ENCODE results near the gene SMYD3. TPM values are rescaled to one million over a fixed set of nuclear protein-coding genes. Genes with fewer than 3 reads are reported as not detected.

The SMYD3 gene
- total RNA-seq, 2 experiments from 2014 or later = 22.6 to 27.0 TPM

- peaks cover 10% of the 10 kb centered on the region for H3K4me1 Mint-ChIP-seq
- H3K36me3 Mint-ChIP-seq = no peaks in the 10 kb centered on the region
- DNase-seq = no peak
- no peak for ATAC-seq (ENCODE audit: low read depth)
- no peaks in the 10 kb centered on the region for H3K27me3 Mint-ChIP-seq
- no peak overlapping the region for H3K4me3 Mint-ChIP-seq
- H3K27ac Mint-ChIP-seq = no peak overlapping the region
- POLR2A ChIA-PET = no interaction called here
- H3K9me3 Mint-ChIP-seq = peaks cover 10% of the 10 kb centered on the region
Observed at GRCh38 chr1:246512230-246512629, 5.2 kb upstream of the SMYD3 start.

GRCh38 chr1:246511203-246511602 is 4.1 kb upstream of the SMYD3 start:
- Mint-ChIP-seq H3K4me1 (peaks cover 13% of the 10 kb centered on the region), H3K36me3 (peaks cover 3% of the 10 kb centered on the region), H3K27me3 (no peaks in the 10 kb centered on the region), H3K4me3 (no peak overlapping the region), H3K9me3 (peaks cover 8% of the 10 kb centered on the region), H3K27ac (no peak overlapping the region)
- ATAC-seq (ENCODE audit: low read depth) (no peak), DNase-seq (no peak)
- POLR2A ChIA-PET = no interaction called here

- no peaks in the 10 kb centered on the region for H3K27me3 Mint-ChIP-seq
- POLR2A ChIA-PET = no interaction called here
- H3K4me3 Mint-ChIP-seq = no peak overlapping the region
- peaks cover 20% of the 10 kb centered on the region for H3K4me1 Mint-ChIP-seq
- DNase-seq (no peak), ATAC-seq (ENCODE audit: low read depth) (no peak)
- H3K27ac Mint-ChIP-seq = no peak overlapping the region
- H3K36me3 Mint-ChIP-seq = peaks cover 3% of the 10 kb centered on the region
- peaks cover 5% of the 10 kb centered on the region for H3K9me3 Mint-ChIP-seq
Observed at GRCh38 chr1:246510147-246511030, 3.3 kb upstream of the SMYD3 start.

GRCh38 chr1:246508897-246509688 is 2.0 kb upstream of the SMYD3 start:
- H3K9me3 Mint-ChIP-seq = no peaks in the 10 kb centered on the region
- POLR2A ChIA-PET = interaction anchor here (3.4 kb wide), 1 partner anchor 18 kb away, joined by 20 read pairs; no protein-coding TSS in a partner anchor
- H3K4me1 Mint-ChIP-seq = peaks cover 19% of the 10 kb centered on the region
- H3K36me3 Mint-ChIP-seq = peaks cover 8% of the 10 kb centered on the region
- ATAC-seq (ENCODE audit: low read depth) (no peak), DNase-seq (no peak)
- no peak overlapping the region for H3K4me3 Mint-ChIP-seq
- no peaks in the 10 kb centered on the region for H3K27me3 Mint-ChIP-seq
- H3K27ac Mint-ChIP-seq = no peak overlapping the region

- Mint-ChIP-seq H3K4me3 (peak overlapping the region; percentile 92), H3K36me3 (peaks cover 8% of the 10 kb centered on the region), H3K4me1 (peaks cover 25% of the 10 kb centered on the region), H3K27me3 (no peaks in the 10 kb centered on the region), H3K27ac (peak overlapping the region; percentile 82), H3K9me3 (no peaks in the 10 kb centered on the region)
- DNase-seq (no peak), ATAC-seq (ENCODE audit: low read depth) (no peak)
- POLR2A ChIA-PET = interaction anchor here (0.9 to 3.4 kb wide), 4 partner anchors 21 to 64 kb away, joined by 3 to 20 read pairs (median 11); partner anchors contain the start of genes CNST and TFB2M
Observed at GRCh38 chr1:246506367-246506673, 759 bp downstream of the SMYD3 start.

DNA sequence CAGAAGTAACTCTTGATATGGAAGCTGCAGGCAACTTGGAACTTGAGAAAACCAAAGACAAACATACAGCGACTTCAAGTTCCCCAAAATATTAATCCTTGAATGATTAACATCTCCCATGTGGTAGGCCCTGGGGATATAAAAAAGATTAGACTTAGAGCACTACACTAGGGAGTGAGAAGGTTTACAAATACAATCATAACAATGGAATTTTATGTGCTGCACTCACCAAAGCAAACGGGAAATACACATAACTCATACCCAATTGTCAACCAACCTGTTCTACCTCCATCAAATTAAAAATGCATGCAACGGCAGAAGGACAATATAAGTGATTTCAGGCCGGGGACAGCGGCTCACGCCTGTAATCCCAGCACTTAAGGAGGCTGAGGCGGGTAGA is 3.7 kb downstream of the SMYD3 start:
- H3K27me3 Mint-ChIP-seq = no peaks in the 10 kb centered on the region
- POLR2A ChIA-PET = no interaction called here
- H3K36me3 Mint-ChIP-seq = peaks cover 8% of the 10 kb centered on the region
- no peaks in the 10 kb centered on the region for H3K9me3 Mint-ChIP-seq
- no peak overlapping the region for H3K4me3 Mint-ChIP-seq
- no peak for DNase-seq
- H3K4me1 Mint-ChIP-seq = peaks cover 28% of the 10 kb centered on the region
- H3K27ac Mint-ChIP-seq = no peak overlapping the region
- no peak for ATAC-seq (ENCODE audit: low read depth)

DNA sequence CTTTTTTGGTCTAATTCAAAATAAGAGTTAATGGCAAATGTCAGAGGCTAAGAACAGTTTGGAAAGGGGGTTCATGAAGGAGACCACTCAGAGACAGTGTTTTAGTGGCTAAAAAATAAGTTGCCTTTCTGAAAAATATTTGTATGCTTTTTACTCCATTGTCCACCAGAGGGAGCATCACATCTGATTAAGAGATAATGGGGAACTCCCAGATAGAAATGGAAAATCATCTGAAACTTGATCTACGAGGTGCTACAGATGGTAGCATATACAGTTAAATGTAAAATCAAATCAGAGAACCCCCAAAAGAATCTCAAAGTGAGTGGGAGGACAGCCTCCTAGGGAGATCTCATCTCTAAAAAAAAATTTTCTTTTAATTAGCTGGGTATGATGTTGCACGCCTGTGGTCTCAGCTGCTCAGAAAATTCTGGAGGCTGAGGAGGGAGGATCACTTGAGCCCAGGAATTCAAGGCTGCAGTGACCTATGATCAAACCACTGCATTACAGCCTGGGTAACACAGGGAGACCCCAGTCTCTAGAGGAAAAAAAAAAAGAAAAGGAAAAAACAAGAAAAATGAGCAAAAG is 9.7 kb downstream of the SMYD3 start:
- no peak overlapping the region for H3K27ac Mint-ChIP-seq
- H3K9me3 Mint-ChIP-seq = no peaks in the 10 kb centered on the region
- no peaks in the 10 kb centered on the region for H3K36me3 Mint-ChIP-seq
- POLR2A ChIA-PET = no interaction called here
- H3K27me3 Mint-ChIP-seq = no peaks in the 10 kb centered on the region
- no peak overlapping the region for H3K4me3 Mint-ChIP-seq
- ATAC-seq (ENCODE audit: low read depth) = peak; percentile 58
- peaks cover 13% of the 10 kb centered on the region for H3K4me1 Mint-ChIP-seq
- no peak for DNase-seq

DNA sequence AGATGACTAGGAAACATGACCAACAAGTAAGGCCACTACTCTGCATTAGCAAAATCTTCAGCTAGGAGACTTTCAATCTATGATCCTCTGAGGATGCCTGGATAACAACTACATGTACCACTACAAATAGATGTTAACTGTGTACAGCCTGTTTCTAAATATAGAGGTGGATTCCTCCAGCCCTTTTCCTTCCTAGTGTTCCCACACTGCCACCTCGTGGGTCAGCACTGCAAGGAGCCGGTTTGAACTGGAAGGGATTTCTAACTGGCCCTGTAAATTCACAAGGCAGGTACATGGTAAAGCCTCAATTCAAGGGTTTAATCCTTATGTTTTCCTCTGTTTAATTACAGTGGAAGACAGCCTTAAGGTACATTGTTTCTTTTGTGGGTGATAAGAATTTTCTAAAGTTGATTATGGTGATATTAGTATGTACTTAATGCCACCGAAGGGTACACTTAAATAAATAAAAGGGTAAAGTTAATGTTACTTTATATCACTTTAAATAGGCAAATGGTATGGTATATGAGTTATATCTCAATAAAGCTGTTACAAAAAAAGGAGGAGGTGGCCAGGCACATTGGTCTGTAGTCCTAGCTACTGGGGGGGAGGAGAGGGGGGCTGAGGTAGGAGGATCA is 14.4 kb downstream of the SMYD3 start:
- H3K9me3 Mint-ChIP-seq = no peaks in the 10 kb centered on the region
- POLR2A ChIA-PET = no interaction called here
- no peak overlapping the region for H3K4me3 Mint-ChIP-seq
- no peak for ATAC-seq (ENCODE audit: low read depth)
- DNase-seq = no peak
- H3K27ac Mint-ChIP-seq = no peak overlapping the region
- no peaks in the 10 kb centered on the region for H3K36me3 Mint-ChIP-seq
- peaks cover 5% of the 10 kb centered on the region for H3K4me1 Mint-ChIP-seq
- H3K27me3 Mint-ChIP-seq = no peaks in the 10 kb centered on the region

GRCh38 chr1:246491551-246492053 is 15.5 kb downstream of the SMYD3 start:
- POLR2A ChIA-PET = interaction anchor here (0.6 kb wide), 1 partner anchor 125 kb away, joined by 4 read pairs; no protein-coding TSS in a partner anchor
- no peak for ATAC-seq (ENCODE audit: low read depth)
- Mint-ChIP-seq H3K36me3 (peaks cover 1% of the 10 kb centered on the region), H3K4me1 (peaks cover 7% of the 10 kb centered on the region), H3K27ac (no peak overlapping the region), H3K27me3 (no peaks in the 10 kb centered on the region), H3K9me3 (no peaks in the 10 kb centered on the region), H3K4me3 (no peak overlapping the region)
- DNase-seq = no peak

- Mint-ChIP-seq H3K36me3 (peaks cover 1% of the 10 kb centered on the region), H3K4me3 (no peak overlapping the region), H3K27me3 (peaks cover 2% of the 10 kb centered on the region), H3K4me1 (peaks cover 7% of the 10 kb centered on the region), H3K9me3 (no peaks in the 10 kb centered on the region), H3K27ac (no peak overlapping the region)
- ATAC-seq (ENCODE audit: low read depth) (no peak), DNase-seq (no peak)
- POLR2A ChIA-PET = no interaction called here
Observed at GRCh38 chr1:246488674-246489073, 18.4 kb downstream of the SMYD3 start.

- Mint-ChIP-seq H3K27me3 (peaks cover 2% of the 10 kb centered on the region), H3K36me3 (peaks cover 1% of the 10 kb centered on the region), H3K27ac (no peak overlapping the region), H3K9me3 (no peaks in the 10 kb centered on the region), H3K4me1 (peaks cover 11% of the 10 kb centered on the region), H3K4me3 (peak overlapping the region; percentile 16)
- DNase-seq (no peak), ATAC-seq (ENCODE audit: low read depth) (no peak)
- POLR2A ChIA-PET = no interaction called here
Observed at GRCh38 chr1:246483569-246483933, 23.5 kb downstream of the SMYD3 start.

GRCh38 chr1:246482805-246483568 is 24.1 kb downstream of the SMYD3 start:
- POLR2A ChIA-PET = no interaction called here
- peak overlapping the region; percentile 16 for H3K4me3 Mint-ChIP-seq
- H3K27ac Mint-ChIP-seq = no peak overlapping the region
- peaks cover 11% of the 10 kb centered on the region for H3K4me1 Mint-ChIP-seq
- ATAC-seq (ENCODE audit: low read depth) (no peak), DNase-seq (no peak)
- H3K36me3 Mint-ChIP-seq = peaks cover 1% of the 10 kb centered on the region
- H3K27me3 Mint-ChIP-seq = peaks cover 2% of the 10 kb centered on the region
- no peaks in the 10 kb centered on the region for H3K9me3 Mint-ChIP-seq

Measured in activated naive CD8-positive, alpha-beta T cell treated with anti-CD3 and anti-CD28 coated beads, Interleukin-2, amount 10 ng/mL, durations not matched to agents 7 days and 5 days (primary cell).